ENCODE measurements around the gene NAAA.
"Not testable (repeated sequence)": the region's sequence is repeated elsewhere in the genome, so short reads cannot be mapped to it uniquely, and the experiment has no call there.

NAAA gene

GRCh38 chr4:75940692-75941253, at the start of gene NAAA:
Gene NAAA, minus strand, starts transcription at chr4:75941013. Its CDS starts 64 bp downstream, at chr4:75940949.
- peak; percentile 11 for DNase-seq

- DNase-seq: no peak
These were observed 49.2 kb upstream of the NAAA start for GRCh38 chr4:75989846-75990528.

- DNase-seq: no peak
These were observed 44.3 kb upstream of the NAAA start for GRCh38 chr4:75985116-75985515.

- DNase-seq: no peak
These were observed 39.8 kb upstream of the NAAA start for GRCh38 chr4:75980576-75980975.

- no peak for DNase-seq
These were observed 35.4 kb upstream of the NAAA start for GRCh38 chr4:75976177-75976576.

- no peak for DNase-seq
These were observed 33.0 kb upstream of the NAAA start for GRCh38 chr4:75973766-75974165.

- no peak for DNase-seq
These were observed 27.3 kb upstream of the NAAA start for GRCh38 chr4:75968084-75968483.

GRCh38 chr4:75963558-75963957, 22.7 kb upstream of the NAAA start:
- DNase-seq: no peak

- DNase-seq: not testable (repeated sequence)
These were observed 21.3 kb upstream of the NAAA start for GRCh38 chr4:75962072-75962471.

GRCh38 chr4:75958546-75958945, 17.7 kb upstream of the NAAA start:
- DNase-seq: not testable (repeated sequence)

GRCh38 chr4:75954811-75955210, 14.0 kb upstream of the NAAA start:
- DNase-seq: not testable (repeated sequence)

- DNase-seq: no peak
These were observed 12.7 kb upstream of the NAAA start for GRCh38 chr4:75953509-75953908.

GRCh38 chr4:75950213-75950815, 9.5 kb upstream of the NAAA start:
- DNase-seq: no peak

- no peak for DNase-seq
These were observed 8.1 kb upstream of the NAAA start for GRCh38 chr4:75948822-75949444.

- DNase-seq: peak; percentile 38
These were observed 722 bp downstream of the NAAA start for GRCh38 chr4:75939890-75940691.

GRCh38 chr4:75935628-75936027, 5.2 kb downstream of the NAAA start:
- DNase-seq: no peak

GRCh38 chr4:75930152-75930551, 10.7 kb downstream of the NAAA start:
- no peak for DNase-seq

GRCh38 chr4:75924916-75925315, 15.9 kb downstream of the NAAA start:
- DNase-seq: not testable (repeated sequence)

GRCh38 chr4:75924309-75924827, 16.4 kb downstream of the NAAA start:
- DNase-seq: peak; percentile 13

GRCh38 chr4:75922588-75922987, 18.2 kb downstream of the NAAA start:
- no peak for DNase-seq

- no peak for DNase-seq
These were observed 18.9 kb downstream of the NAAA start for GRCh38 chr4:75921910-75922309.

GRCh38 chr4:75920327-75920726, 20.5 kb downstream of the NAAA start:
- DNase-seq: no peak

- DNase-seq: peak; percentile 26
These were observed 20.9 kb downstream of the NAAA start for GRCh38 chr4:75919920-75920319.

All from NCI-H2171 treated with DMSO at 0.1 percent for 48 hours (cell line).